Measurements from ENCODE around the gene AP1B1.
"Not testable (repeated sequence)": the region's sequence is repeated elsewhere in the genome, so short reads cannot be mapped to it uniquely, and the experiment has no call there.

AP1B1 gene

GRCh38 chr22:29388759-29389090 lies 355 bp upstream of the AP1B1 start:
- in situ Hi-C loops (cut with MboI; ENCODE audit: low sequenced_read_pairs), result no loop called here

DNA sequence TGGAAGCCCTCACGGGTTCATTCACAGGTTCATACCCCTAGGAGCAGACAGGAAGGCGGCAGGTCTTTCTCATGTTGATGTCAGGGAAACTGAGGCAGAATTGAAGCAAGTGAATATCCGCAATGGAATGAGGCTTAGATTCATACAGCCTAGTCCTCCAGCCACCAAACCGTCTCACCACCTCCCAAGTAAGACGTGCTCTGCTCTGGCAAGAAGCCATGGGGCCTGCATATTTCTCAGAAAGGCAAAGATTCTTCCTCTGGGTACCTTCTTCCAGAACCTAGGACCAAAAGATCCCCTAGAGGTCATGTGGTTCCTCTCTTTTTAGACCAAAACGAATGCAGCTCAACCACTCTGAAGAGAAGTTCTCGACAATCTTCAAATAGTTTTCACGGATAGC lies 1.7 kb downstream of the AP1B1 start:
- in situ Hi-C loops (cut with MboI; ENCODE audit: low sequenced_read_pairs), result no loop called here

DNA sequence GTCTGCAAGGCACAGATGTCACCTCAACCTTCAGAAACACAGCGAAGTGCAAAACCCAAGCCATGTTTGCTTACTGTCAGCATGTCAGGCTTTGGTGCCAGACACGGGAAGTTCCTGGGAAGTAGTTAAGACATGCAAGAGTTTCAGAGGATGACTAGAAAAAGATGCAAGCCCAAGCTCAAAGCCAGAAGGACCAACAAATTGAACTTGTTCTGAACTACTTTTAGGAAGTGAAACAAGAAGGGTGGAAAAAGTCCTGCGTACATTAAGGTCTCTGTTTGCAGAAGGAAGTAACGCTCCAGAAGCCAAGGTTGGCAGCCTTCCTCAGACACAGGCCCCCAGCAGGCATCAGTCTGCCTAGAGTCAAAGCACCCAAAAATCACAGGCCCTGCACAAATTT lies 2.6 kb downstream of the AP1B1 start:
- in situ Hi-C loops (cut with MboI; ENCODE audit: low sequenced_read_pairs), result no loop called here

- in situ Hi-C loops (cut with MboI; ENCODE audit: low sequenced_read_pairs), result no loop called here
These were observed 3.1 kb downstream of the AP1B1 start for GRCh38 chr22:29385151-29385704.

- in situ Hi-C loops (cut with MboI; ENCODE audit: low sequenced_read_pairs), result no loop called here
These were observed 4.6 kb downstream of the AP1B1 start for GRCh38 chr22:29383740-29384139.

DNA sequence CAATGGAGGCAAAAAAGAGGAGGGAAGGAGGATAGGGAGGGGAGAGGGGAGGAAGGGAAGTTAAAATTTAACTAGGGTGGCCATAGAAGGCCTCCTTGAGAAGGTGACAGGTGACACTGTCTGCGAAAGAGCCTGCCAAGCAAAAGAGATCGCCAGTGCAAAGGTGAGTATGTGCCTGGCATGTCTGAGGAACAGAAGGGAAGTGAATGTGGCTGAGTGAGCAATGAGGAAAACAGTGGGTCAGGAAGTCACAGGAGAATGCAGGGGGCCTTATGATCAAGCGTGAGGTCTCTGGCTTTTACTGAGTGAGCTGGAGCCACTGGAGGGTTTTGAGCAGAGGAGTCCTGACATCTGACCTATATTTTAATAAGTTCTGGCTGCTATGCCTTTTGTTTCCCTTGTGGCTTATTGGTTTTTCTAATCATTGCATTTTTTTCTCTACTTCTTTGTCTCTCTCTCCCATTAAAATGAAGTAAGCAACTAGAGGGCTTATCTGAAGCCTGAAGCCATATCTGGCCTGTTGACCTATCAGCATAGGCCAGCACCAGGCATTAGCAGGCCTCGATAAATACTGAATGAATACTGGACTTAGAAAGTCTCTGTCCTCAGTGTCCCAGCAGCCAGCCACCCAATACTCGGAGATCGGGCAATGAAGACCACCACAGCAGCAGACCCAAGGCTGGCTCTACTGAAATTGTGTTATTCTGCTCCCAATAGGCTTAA lies 5.6 kb downstream of the AP1B1 start:
- in situ Hi-C loops (cut with MboI; ENCODE audit: low sequenced_read_pairs), result no loop called here

GRCh38 chr22:29380856-29381255 lies 7.5 kb downstream of the AP1B1 start:
- in situ Hi-C loops (cut with MboI; ENCODE audit: low sequenced_read_pairs), result no loop called here

GRCh38 chr22:29380032-29380781 lies 8.2 kb downstream of the AP1B1 start:
- in situ Hi-C loops (cut with MboI; ENCODE audit: low sequenced_read_pairs), result no loop called here

DNA sequence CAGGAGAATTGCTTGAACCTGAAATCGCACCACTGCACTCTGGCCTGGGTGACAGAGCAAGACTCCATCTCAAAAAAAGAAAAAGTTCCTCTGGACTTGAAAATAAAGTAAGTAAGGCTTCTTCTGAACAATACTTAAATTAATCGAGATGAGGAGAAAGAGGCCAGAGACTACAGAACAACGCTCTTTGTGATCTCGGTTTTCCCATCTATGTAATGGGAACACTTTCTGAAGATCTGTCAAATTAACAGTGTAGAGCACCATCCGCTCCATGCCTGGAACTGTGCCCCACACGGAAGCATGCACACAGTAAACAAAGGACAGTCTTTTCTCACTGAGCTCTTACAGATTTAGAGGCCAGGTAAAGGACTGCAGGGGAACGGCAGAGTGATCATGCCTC lies 9.1 kb downstream of the AP1B1 start:
- in situ Hi-C loops (cut with MboI; ENCODE audit: low sequenced_read_pairs), result no loop called here

DNA sequence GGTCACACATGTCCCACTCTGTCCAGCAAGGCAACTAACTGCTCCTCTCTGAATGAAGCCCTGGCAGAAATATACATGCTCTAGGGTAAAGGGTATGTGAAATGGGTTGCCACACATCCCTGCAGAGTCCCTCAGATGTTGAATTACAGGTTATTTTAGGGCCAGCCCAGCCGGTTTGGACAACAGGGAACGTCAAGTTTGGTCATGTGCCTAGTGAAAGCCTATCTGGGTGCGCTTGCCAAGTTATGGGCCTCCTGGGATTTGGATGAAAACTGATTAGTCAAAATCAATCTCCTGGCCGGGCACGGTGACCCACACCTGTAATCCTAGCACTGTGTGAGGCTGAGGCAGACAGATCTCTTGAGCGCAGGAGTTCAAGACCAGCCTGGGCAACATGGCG lies 10.4 kb downstream of the AP1B1 start:
- in situ Hi-C loops (cut with MboI; ENCODE audit: low sequenced_read_pairs), result no loop called here

GRCh38 chr22:29376705-29377104 lies 11.7 kb downstream of the AP1B1 start:
- in situ Hi-C loops (cut with MboI; ENCODE audit: low sequenced_read_pairs), result not testable (repeated sequence)

DNA sequence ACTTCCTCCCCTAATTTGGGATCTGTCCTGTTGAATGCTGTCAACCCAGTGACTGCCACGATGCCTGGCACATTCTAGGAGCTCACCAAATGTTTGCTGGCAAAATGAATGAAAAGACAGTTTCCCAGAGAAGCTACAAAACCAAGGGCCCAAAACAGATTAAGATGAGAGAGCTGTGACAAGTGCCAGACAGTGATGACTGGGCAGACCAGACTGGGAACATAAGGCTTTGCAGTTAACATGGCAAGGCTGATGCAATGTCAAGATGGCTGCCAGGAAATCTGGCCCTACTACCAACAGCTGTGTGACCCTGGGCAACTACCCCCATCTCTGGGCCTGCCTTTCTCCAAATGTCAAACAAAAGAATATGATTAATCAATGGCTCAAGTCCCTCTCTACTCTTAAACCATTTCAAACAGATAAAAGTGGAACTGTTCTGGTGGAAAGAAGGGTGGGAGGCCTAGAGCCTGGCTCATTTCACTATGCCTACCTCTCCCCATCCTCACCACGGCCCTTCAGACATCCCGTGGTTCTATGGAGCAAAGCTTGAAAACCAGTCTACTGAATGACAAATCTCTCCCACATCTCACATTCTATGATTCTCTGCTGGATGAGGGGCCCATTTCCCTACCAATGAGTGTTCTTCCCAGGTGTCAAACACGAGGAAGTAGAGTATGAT lies 12.8 kb downstream of the AP1B1 start:
- in situ Hi-C loops (cut with MboI; ENCODE audit: low sequenced_read_pairs), result no loop called here

GRCh38 chr22:29374806-29375205 lies 13.6 kb downstream of the AP1B1 start:
- in situ Hi-C loops (cut with MboI; ENCODE audit: low sequenced_read_pairs), result not testable (repeated sequence)

GRCh38 chr22:29374401-29374800 lies 14.0 kb downstream of the AP1B1 start:
- in situ Hi-C loops (cut with MboI; ENCODE audit: low sequenced_read_pairs), result no loop called here

- in situ Hi-C loops (cut with MboI; ENCODE audit: low sequenced_read_pairs), result no loop called here
These were observed 17.8 kb downstream of the AP1B1 start for GRCh38 chr22:29370537-29370936.

GRCh38 chr22:29369460-29369859 lies 18.9 kb downstream of the AP1B1 start:
- in situ Hi-C loops (cut with MboI; ENCODE audit: low sequenced_read_pairs), result no loop called here

DNA sequence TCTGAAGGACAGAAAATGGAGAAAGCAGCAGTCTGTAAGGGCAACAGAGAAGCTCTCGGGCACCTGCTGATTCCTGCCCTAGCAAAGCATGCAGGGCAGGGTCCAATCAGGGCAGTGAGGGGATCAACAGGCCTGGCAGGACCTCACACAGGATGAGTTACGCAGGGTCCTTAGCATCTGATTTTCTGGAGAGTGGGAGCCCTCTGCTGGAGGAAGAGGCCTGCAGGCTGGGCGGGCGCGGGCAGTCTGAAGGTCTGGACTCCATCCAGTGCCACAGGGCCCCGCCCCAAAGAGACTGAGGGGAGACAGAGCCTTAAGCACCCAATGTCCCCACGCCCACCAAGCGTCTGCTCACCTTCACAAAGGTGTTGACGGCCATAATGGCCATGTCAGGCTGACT lies 28.9 kb downstream of the AP1B1 start:
- in situ Hi-C loops (cut with MboI; ENCODE audit: low sequenced_read_pairs), result no loop called here

GRCh38 chr22:29357193-29357890 lies 31.0 kb downstream of the AP1B1 start:
- in situ Hi-C loops (cut with MboI; ENCODE audit: low sequenced_read_pairs), result not testable (repeated sequence)

- in situ Hi-C loops (cut with MboI; ENCODE audit: low sequenced_read_pairs), result no loop called here
These were observed 34.5 kb downstream of the AP1B1 start for GRCh38 chr22:29353860-29354259.

DNA sequence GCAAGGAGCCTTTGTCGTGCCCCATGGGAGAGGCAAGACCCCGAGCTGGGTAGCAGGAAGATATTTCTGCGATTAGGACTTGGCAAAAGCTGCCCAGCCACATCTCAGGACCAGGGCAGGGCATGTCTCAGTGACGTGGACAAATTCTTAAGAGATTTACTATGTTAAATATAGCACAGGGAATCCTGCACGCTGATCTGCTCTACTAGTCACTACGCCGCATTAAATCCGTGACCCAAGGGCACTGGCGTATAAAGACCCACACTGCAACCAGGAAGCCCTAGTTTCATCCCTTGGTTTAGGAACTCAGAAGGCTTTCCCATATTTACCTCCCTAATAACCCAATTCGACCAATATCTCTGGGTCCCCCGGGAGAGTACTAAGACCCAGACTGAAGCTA lies 35.1 kb downstream of the AP1B1 start:
- in situ Hi-C loops (cut with MboI; ENCODE audit: low sequenced_read_pairs), result no loop called here

- in situ Hi-C loops (cut with MboI; ENCODE audit: low sequenced_read_pairs), result no loop called here
These were observed 35.6 kb downstream of the AP1B1 start for GRCh38 chr22:29352778-29353177.

Data from HL-60/S4 (cell line).